IMR-90 (cell line): ENCODE results near the gene SLC48A1. TPM values are rescaled to one million over a fixed set of nuclear protein-coding genes. Genes with fewer than 3 reads are reported as not detected.

Experiments used
- ATAC-seq: fragments of 200-7000 bp; cut with Tn5 transposase; 2 replicates; pipeline ENCODE4 v1.9.1; 2020; ENCODE audit warnings: low read depth, mild to moderate bottlenecking, moderate library complexity
- BruUV-seq: library from RNA; stranded (reverse); fragments of 400-500 nt; replicated peaks from 2 replicates; lab custom pipeline; 2021; lab: Mats Ljungman, UMichigan
- CTCF ChIA-PET: fragments of 300-600 bp; formaldehyde crosslinking; extraction: SDS; loops from one replicate; lab custom pipeline; 2021; ENCODE audit warnings: antibody characterized with exemption; lab: Yijun Ruan, JAX
- POLR2A ChIA-PET: fragments of 300-600 bp; sonication (Branson Sonifier 250); formaldehyde crosslinking; loops from one replicate; lab custom pipeline; 2022; ENCODE audit warnings: antibody characterized with exemption; ENCODE audit not compliant: unreplicated experiment; lab: Charles Lee
- DNase-seq: peaks from one replicate; pipeline ENCODE4 v3.0.0; 2013
- H2AFZ ChIP-seq: replicated peaks from 2 replicates; pipeline ENCODE3; 2013; ENCODE audit warnings: low read length, mild to moderate bottlenecking; ENCODE audit not compliant: poor library complexity
- H2AK5ac ChIP-seq: 2 replicates; pipeline ENCODE4 v1.6.1; 2013; ENCODE audit warnings: low read depth, low read length, inconsistent platforms
- H2AK9ac ChIP-seq: replicated peaks from 2 replicates; pipeline ENCODE3; 2013; ENCODE audit warnings: mild to moderate bottlenecking, low read depth, low read length, moderate library complexity; ENCODE audit not compliant: poor library complexity
- H2BK120ac ChIP-seq: 2 replicates; pipeline ENCODE4 v1.6.1; 2013; ENCODE audit warnings: low read depth, low read length, inconsistent platforms
- H2BK15ac ChIP-seq: 3 replicates; pipeline ENCODE4 v1.6.1; 2013; ENCODE audit warnings: low read depth, low read length, inconsistent platforms
- H2BK20ac ChIP-seq: 2 replicates; pipeline ENCODE4 v1.6.1; 2013; ENCODE audit warnings: low read depth, mild to moderate bottlenecking, inconsistent platforms, low read length, moderate library complexity
- H2BK5ac ChIP-seq: 2 replicates; pipeline ENCODE4 v1.6.1; 2013; ENCODE audit warnings: mild to moderate bottlenecking, low read depth, low read length, inconsistent platforms; ENCODE audit not compliant: poor library complexity, severe bottlenecking
- H3K14ac ChIP-seq: replicated peaks from 2 replicates; pipeline ENCODE4 v1.6.1; 2013; ENCODE audit warnings: low read depth, low read length, inconsistent platforms
- H3K18ac ChIP-seq: 2 replicates; pipeline ENCODE4 v1.6.1; 2013; ENCODE audit warnings: low read depth, low read length, control low read depth
- H3K23ac ChIP-seq: 2 replicates; pipeline ENCODE4 v1.6.1; 2013; ENCODE audit warnings: low read depth, low read length, inconsistent platforms
- H3K27ac ChIP-seq: 2 replicates; pipeline ENCODE4 v1.5.1; 2013; ENCODE audit warnings: mild to moderate bottlenecking, control low read depth, low read length; ENCODE audit not compliant: insufficient read depth
- H3K27me3 ChIP-seq: 2 replicates; pipeline ENCODE4 v1.6.1; 2013; ENCODE audit warnings: low read length; ENCODE audit not compliant: control insufficient read depth, insufficient read depth
- H3K36me3 ChIP-seq: 2 replicates; pipeline ENCODE4 v1.6.1; 2013; ENCODE audit warnings: low read length, mixed read lengths; ENCODE audit not compliant: control insufficient read depth, insufficient read depth
- H3K4ac ChIP-seq: 2 replicates; pipeline ENCODE4 v1.6.1; 2013; ENCODE audit warnings: low read depth, low read length, inconsistent platforms
- H3K4me1 ChIP-seq: 2 replicates; pipeline ENCODE4 v1.6.1; 2013; ENCODE audit warnings: low read length, mixed read lengths; ENCODE audit not compliant: control insufficient read depth, insufficient read depth
- H3K4me2 ChIP-seq: 2 replicates; pipeline ENCODE4 v1.6.1; 2013; ENCODE audit warnings: low read depth, mild to moderate bottlenecking, control low read depth, low read length, moderate library complexity
- H3K4me3 ChIP-seq: 2 replicates; pipeline ENCODE4 v1.5.1; 2013; ENCODE audit warnings: low read depth, mild to moderate bottlenecking, control low read depth, low read length, moderate library complexity; ENCODE audit not compliant: insufficient read depth
- H3K56ac ChIP-seq: 2 replicates; pipeline ENCODE4 v1.6.1; 2013; ENCODE audit warnings: low read length, inconsistent platforms; ENCODE audit not compliant: insufficient read depth; ENCODE audit errors: extremely low read depth
- H3K79me1 ChIP-seq, 2 experiments: 2 replicates each; pipeline ENCODE4 v1.6.1; 2013; ENCODE audit warnings: low read length in 2 of 2, inconsistent platforms in 1 of 2, low read depth in 1 of 2
- H3K9ac ChIP-seq: 2 replicates; pipeline ENCODE4 v1.6.1; 2013; ENCODE audit warnings: low read depth, low read length, control low read depth
- H3K9me1 ChIP-seq: 2 replicates; pipeline ENCODE4 v1.6.1; 2013; ENCODE audit warnings: low read length, inconsistent platforms; ENCODE audit not compliant: insufficient read depth
- H3K9me3 ChIP-seq: 2 replicates; pipeline ENCODE4 v1.6.1; 2013; ENCODE audit warnings: low read length; ENCODE audit not compliant: control insufficient read depth, insufficient read depth
- H4K20me1 ChIP-seq: 2 replicates; pipeline ENCODE4 v1.6.1; 2013; ENCODE audit warnings: low read length, inconsistent platforms; ENCODE audit not compliant: insufficient read depth
- H4K5ac ChIP-seq: 2 replicates; pipeline ENCODE4 v1.6.1; 2013; ENCODE audit warnings: mild to moderate bottlenecking, low read depth, low read length, control low read depth
- H4K8ac ChIP-seq, 2 experiments: 2 replicates each; pipeline ENCODE4 v1.6.1; 2013; ENCODE audit warnings: low read depth in 2 of 2, low read length in 2 of 2, control low read depth in 1 of 2, inconsistent platforms in 1 of 2
- H4K91ac ChIP-seq: 2 replicates; pipeline ENCODE4 v1.6.1; 2013; ENCODE audit warnings: low read depth, low read length, inconsistent platforms; ENCODE audit not compliant: insufficient read depth
- BHLHE40 ChIP-seq: fragments of 150-350 bp; IDR thresholded peaks from 2 replicates; pipeline ENCODE4 v1.6.1; 2016; ENCODE audit warnings: mild to moderate bottlenecking, low read depth, low read length
- CEBPB ChIP-seq: IDR thresholded peaks from 2 replicates; pipeline ENCODE4 v1.6.1; 2012; ENCODE audit warnings: low read depth, low read length, improper control_type of control experiment
- FOS ChIP-seq: fragments of 150-350 bp; IDR thresholded peaks from 2 replicates; pipeline ENCODE4 v1.6.1; 2016; ENCODE audit warnings: low read depth, low read length
- MAZ ChIP-seq: IDR thresholded peaks from 2 replicates; pipeline ENCODE4 v1.6.1; 2012; ENCODE audit warnings: low read depth, mild to moderate bottlenecking, low read length, improper control_type of control experiment, moderate library complexity, borderline replicate concordance
- NFE2L2 ChIP-seq: fragments of 150-350 bp; IDR thresholded peaks from 2 replicates; pipeline ENCODE4 v1.6.1; 2016; ENCODE audit warnings: low read depth, mild to moderate bottlenecking, low read length
- RAD21 ChIP-seq: IDR thresholded peaks from 2 replicates; pipeline ENCODE4 v1.6.1; 2012; ENCODE audit warnings: low read length, improper control_type of control experiment
- RCOR1 ChIP-seq: IDR thresholded peaks from 2 replicates; pipeline ENCODE4 v1.6.1; 2012; ENCODE audit warnings: mild to moderate bottlenecking, low read length, improper control_type of control experiment; ENCODE audit not compliant: insufficient replicate concordance
- RFX5 ChIP-seq: IDR thresholded peaks from 2 replicates; pipeline ENCODE4 v1.8.0; 2012; ENCODE audit warnings: low read depth, mild to moderate bottlenecking, low read length, moderate library complexity
- SMC3 ChIP-seq: fragments of 150-350 bp; IDR thresholded peaks from 2 replicates; pipeline ENCODE4 v1.6.1; 2016; ENCODE audit warnings: low read depth, mild to moderate bottlenecking, antibody characterized with exemption, low read length, moderate library complexity
- WGBS, 2 experiments: methylation state at CpG; one replicate each; pipeline versions ENCODE4 v1.1.5 to v1.1.7; 2013; ENCODE audit warnings: missing lambda C conversion rate in 2 of 2; ENCODE audit not compliant: insufficient read length in 1 of 2; ENCODE audit errors: extremely low coverage in 2 of 2; 5-methylcytosine and 5-hydroxymethylcytosine counted together
- dilution Hi-C: fragments of 300-500 bp; cut with HindIII; formaldehyde crosslinking; loops from one replicate; pipeline ENCODE4 v1.14.3; 2018; ENCODE audit warnings: low sequenced_read_pairs; ENCODE audit not compliant: unreplicated experiment
- in situ Hi-C: fragments of 300-500 bp; cut with MboI; formaldehyde crosslinking; loops from 3 replicates; pipeline ENCODE4 v1.14.3; 2019; ENCODE audit warnings: low sequenced_read_pairs, inconsistent platforms, mixed read lengths
- intact Hi-C: fragments of 100-400 bp; cut with micrococcal nuclease; formaldehyde crosslinking; loops from 2 replicates; pipeline ENCODE4 v1.10.0; 2022
- polyA plus RNA-seq, 3 experiments: library from polyadenylated mRNA; depleted of rRNA; stranded (reverse); fragments of >200 nt; gene quantifications; 2 replicates each; pipeline ENCODE4 v1.2.3, GENCODE V29; 2012; ENCODE audit warnings: low replicate concordance in 1 of 3
- total RNA-seq: library from RNA; depleted of rRNA; stranded (reverse); fragments of >200 nt; gene quantifications from 2 replicates; pipeline ENCODE4 v1.2.3, GENCODE V29; 2012
- TF ChIP-seq, protein P1 (sequence below): fragments of 150-350 bp; IDR thresholded peaks from 2 replicates; pipeline ENCODE4 v1.6.1; 2017; ENCODE audit warnings: mild to moderate bottlenecking, antibody characterized with exemption, low read length, low read depth
- TF ChIP-seq, protein P2 (sequence below): conservative IDR thresholded peaks from 2 replicates; pipeline ENCODE4 v1.5.1; 2012; ENCODE audit warnings: mild to moderate bottlenecking, low read depth, low read length, improper control_type of control experiment

Gene SLC48A1
- total and polyA plus RNA-seq, 2 of the 4 experiments (the other 2 are of a cell fraction), result 4.8 to 5.9 TPM

DNA sequence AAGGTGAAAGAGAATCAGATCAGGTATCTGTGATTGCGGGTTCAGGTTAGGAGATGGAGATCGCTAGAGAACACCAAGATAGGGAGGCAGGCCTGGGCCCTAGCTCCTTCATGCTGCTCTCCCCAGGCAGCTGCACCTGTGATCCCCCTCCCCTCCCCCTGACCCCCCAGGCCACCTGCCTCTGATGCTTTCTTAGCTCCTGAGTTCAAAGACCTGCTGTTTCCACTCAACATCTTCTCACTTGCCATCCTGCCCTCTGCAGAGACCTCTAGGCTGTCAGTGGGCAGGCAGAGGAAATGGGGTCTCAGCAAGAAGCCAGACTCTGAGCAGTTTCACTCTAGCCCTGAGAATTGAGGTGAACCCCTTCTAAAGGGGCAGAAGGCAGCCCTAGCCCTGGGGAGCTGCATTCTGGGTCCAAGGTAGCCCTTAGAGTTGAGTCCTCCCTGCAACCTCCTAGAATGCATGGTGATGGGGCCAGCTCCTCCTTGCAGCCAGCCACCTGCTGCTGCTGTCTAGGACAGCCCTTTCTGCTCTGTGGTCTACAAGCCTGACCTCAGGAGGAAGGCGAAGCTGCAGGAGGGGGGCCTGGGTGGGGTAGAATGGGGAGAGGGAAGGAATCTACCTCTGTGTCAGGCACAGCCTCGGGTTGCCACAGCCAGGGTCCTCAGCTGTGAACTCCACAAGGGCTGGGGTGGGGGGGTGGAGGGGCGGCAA is 6.4 kb upstream of the SLC48A1 start:
- no peak for DNase-seq
- Histone ChIP-seq H3K4me1 (peaks cover 7% of the 10 kb centered on the region), H2BK20ac (no peak overlapping the region), H2AFZ (no peak overlapping the region), H4K20me1 (no peaks in the 10 kb centered on the region), H4K91ac (no peak overlapping the region), H3K9me1 (no peaks in the 10 kb centered on the region), H3K23ac (no peak overlapping the region), H3K4me2 (no peak overlapping the region), H3K27ac (no peak overlapping the region), H2BK5ac (no peak overlapping the region), H3K9ac (no peak overlapping the region), H3K18ac (no peak overlapping the region), H2AK9ac (no peak overlapping the region), H2AK5ac (no peak overlapping the region), H4K8ac (no peak overlapping the region), H3K36me3 (no peaks in the 10 kb centered on the region), H3K4me3 (no peak overlapping the region), H2BK15ac (no peak overlapping the region), H3K56ac (no peak overlapping the region), H2BK120ac (no peak overlapping the region), H3K4ac (no peak overlapping the region), H3K9me3 (no peaks in the 10 kb centered on the region), H3K79me1 (no peaks in the 10 kb centered on the region), H3K14ac (no peak overlapping the region), H3K27me3 (no peaks in the 10 kb centered on the region), H4K5ac (no peak overlapping the region)
- ChIA-PET POLR2A (interaction anchor here (0.5 kb wide), 1 partner anchor 965 kb away, joined by 4 read pairs; no protein-coding TSS in a partner anchor), CTCF (interaction anchor here (0.7 to 3.7 kb wide), 5 partner anchors 11 to 51 kb away, joined by 3 to 19 read pairs (median 3); no protein-coding TSS in a partner anchor)
- TF ChIP-seq RCOR1 (no peak), RAD21 (no peak), RFX5 (no peak), BHLHE40 (no peak), SMC3 (no peak), FOS (no peak), MAZ (no peak), NFE2L2 (no peak), CEBPB (no peak)
- TF ChIP-seq, protein P1, sequence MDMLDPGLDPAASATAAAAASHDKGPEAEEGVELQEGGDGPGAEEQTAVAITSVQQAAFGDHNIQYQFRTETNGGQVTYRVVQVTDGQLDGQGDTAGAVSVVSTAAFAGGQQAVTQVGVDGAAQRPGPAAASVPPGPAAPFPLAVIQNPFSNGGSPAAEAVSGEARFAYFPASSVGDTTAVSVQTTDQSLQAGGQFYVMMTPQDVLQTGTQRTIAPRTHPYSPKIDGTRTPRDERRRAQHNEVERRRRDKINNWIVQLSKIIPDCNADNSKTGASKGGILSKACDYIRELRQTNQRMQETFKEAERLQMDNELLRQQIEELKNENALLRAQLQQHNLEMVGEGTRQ, result no peak
- TF ChIP-seq, protein P2, sequence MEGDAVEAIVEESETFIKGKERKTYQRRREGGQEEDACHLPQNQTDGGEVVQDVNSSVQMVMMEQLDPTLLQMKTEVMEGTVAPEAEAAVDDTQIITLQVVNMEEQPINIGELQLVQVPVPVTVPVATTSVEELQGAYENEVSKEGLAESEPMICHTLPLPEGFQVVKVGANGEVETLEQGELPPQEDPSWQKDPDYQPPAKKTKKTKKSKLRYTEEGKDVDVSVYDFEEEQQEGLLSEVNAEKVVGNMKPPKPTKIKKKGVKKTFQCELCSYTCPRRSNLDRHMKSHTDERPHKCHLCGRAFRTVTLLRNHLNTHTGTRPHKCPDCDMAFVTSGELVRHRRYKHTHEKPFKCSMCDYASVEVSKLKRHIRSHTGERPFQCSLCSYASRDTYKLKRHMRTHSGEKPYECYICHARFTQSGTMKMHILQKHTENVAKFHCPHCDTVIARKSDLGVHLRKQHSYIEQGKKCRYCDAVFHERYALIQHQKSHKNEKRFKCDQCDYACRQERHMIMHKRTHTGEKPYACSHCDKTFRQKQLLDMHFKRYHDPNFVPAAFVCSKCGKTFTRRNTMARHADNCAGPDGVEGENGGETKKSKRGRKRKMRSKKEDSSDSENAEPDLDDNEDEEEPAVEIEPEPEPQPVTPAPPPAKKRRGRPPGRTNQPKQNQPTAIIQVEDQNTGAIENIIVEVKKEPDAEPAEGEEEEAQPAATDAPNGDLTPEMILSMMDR, result no peak
- in situ Hi-C loops, result no loop called here
- no peak for ATAC-seq
- no TSS peak for BruUV-seq
- dilution Hi-C loops, result no loop called here
- no CpG with 5 or more reads among the region's 5 CpGs for WGBS, 2 experiments
- intact Hi-C loops, result loop anchor here (1.0 kb wide), 1 partner anchor 51 kb away; no protein-coding TSS in a partner anchor
